ENCODE data around the gene NUDT19.
"Not testable (repeated sequence)": the region's sequence is repeated elsewhere in the genome, so short reads cannot be mapped to it uniquely, and the experiment has no call there.

The NUDT19 gene

GRCh38 chr19:32675720-32676185 is 15.9 kb upstream of the NUDT19 start, which contains the start of gene RGS9BP:
Gene RGS9BP (plus strand): TSS chr19:32675848. CDS start chr19:32676264, 416 bp downstream.
- peak; percentile 73 for DNase-seq

- DNase-seq, result peak; percentile 59
Observed at GRCh38 chr19:32676186-32676894, 15.3 kb upstream of the NUDT19 start.

- DNase-seq, result peak; percentile 51
Observed at GRCh38 chr19:32676895-32677359, 14.7 kb upstream of the NUDT19 start.

GRCh38 chr19:32677657-32678056 is 14.0 kb upstream of the NUDT19 start:
- DNase-seq, result peak; percentile 75

- DNase-seq, result no peak
Observed at GRCh38 chr19:32680986-32681385, 10.6 kb upstream of the NUDT19 start.

GRCh38 chr19:32682317-32682716 is 9.3 kb upstream of the NUDT19 start:
- no peak for DNase-seq

GRCh38 chr19:32686847-32687475 is 4.7 kb upstream of the NUDT19 start:
- DNase-seq, result no peak

- no peak for DNase-seq
Observed at GRCh38 chr19:32687681-32688080, 3.9 kb upstream of the NUDT19 start.

- DNase-seq, result no peak
Observed at GRCh38 chr19:32688311-32688710, 3.3 kb upstream of the NUDT19 start.

GRCh38 chr19:32691952-32692726 is 518 bp downstream of the NUDT19 start:
- DNase-seq, result peak; percentile 80

- DNase-seq, result no peak
Observed at GRCh38 chr19:32692727-32693061, 1.1 kb downstream of the NUDT19 start.

- DNase-seq, result not testable (repeated sequence)
Observed at GRCh38 chr19:32693151-32694108, 1.8 kb downstream of the NUDT19 start.

- DNase-seq, result not testable (repeated sequence)
Observed at GRCh38 chr19:32694316-32694715, 2.7 kb downstream of the NUDT19 start.

GRCh38 chr19:32694851-32695250 is 3.2 kb downstream of the NUDT19 start:
- not testable (repeated sequence) for DNase-seq

- not testable (repeated sequence) for DNase-seq
Observed at GRCh38 chr19:32695506-32695905, 3.9 kb downstream of the NUDT19 start.

GRCh38 chr19:32696771-32697170 is 5.2 kb downstream of the NUDT19 start:
- DNase-seq, result not testable (repeated sequence)

GRCh38 chr19:32700129-32700528 is 8.5 kb downstream of the NUDT19 start:
- not testable (repeated sequence) for DNase-seq

- DNase-seq, result no peak
Observed at GRCh38 chr19:32702010-32702409, 10.4 kb downstream of the NUDT19 start.

- not testable (repeated sequence) for DNase-seq
Observed at GRCh38 chr19:32704006-32704405, 12.4 kb downstream of the NUDT19 start.

GRCh38 chr19:32708457-32708856 is 16.8 kb downstream of the NUDT19 start:
- no peak for DNase-seq

- DNase-seq, result no peak
Observed at GRCh38 chr19:32709032-32709431, 17.4 kb downstream of the NUDT19 start.

GRCh38 chr19:32711747-32712146 is 20.1 kb downstream of the NUDT19 start:
- no peak for DNase-seq
